K562 (cell line): ENCODE measurements around the gene SCAF11.

Source experiments
- BCOR ChIP-seq: fragments of 450-650 bp; IDR thresholded peaks from 2 replicates; pipeline ENCODE4 v1.6.1; 2016
- CAMTA2 ChIP-seq: fragments of 250-450 bp; sonication (Bioruptor Pico); conservative IDR thresholded peaks from 2 replicates; pipeline ENCODE4 v1.5.1; 2022
- FOXK2 ChIP-seq, 2 experiments: fragments of 450-650 bp; IDR thresholded peaks in 1 of 2; conservative IDR thresholded peaks in 1 of 2; 2 replicates each; pipeline ENCODE4 v1.6.1; 2016; ENCODE audit warnings: low read depth in 2 of 2, mild to moderate bottlenecking in 1 of 2
- FOXP1 ChIP-seq: sonication (generic); formaldehyde crosslinking; IDR thresholded peaks from 2 replicates; pipeline ENCODE4 v1.8.0; 2022; ENCODE audit warnings: mild to moderate bottlenecking, missing genetic modification reagents
- HDAC6 ChIP-seq: IDR thresholded peaks from 2 replicates; pipeline ENCODE4 v1.6.1; 2012; ENCODE audit warnings: low read depth, mild to moderate bottlenecking, control low read depth, inconsistent platforms, low read length, moderate library complexity
- MCM7 ChIP-seq, 2 experiments: fragments of 450-650 bp; IDR thresholded peaks; 2 replicates each; pipeline ENCODE4 v1.6.1; 2016 to 2018
- POLR2AphosphoS5 ChIP-seq: IDR thresholded peaks from 2 replicates; pipeline ENCODE4 v1.6.1; 2011; ENCODE audit warnings: mild to moderate bottlenecking, low read depth, low read length, moderate library complexity; ENCODE audit not compliant: control insufficient read depth, insufficient read depth
- PTRF ChIP-seq: fragments of 450-650 bp; IDR thresholded peaks from 2 replicates; pipeline ENCODE4 v1.6.1; 2016; ENCODE audit warnings: mild to moderate bottlenecking, missing genetic modification characterization, missing compliant biosample characterization
- SMC3 ChIP-seq: conservative IDR thresholded peaks from 2 replicates; pipeline ENCODE4 v1.6.1; 2011; ENCODE audit warnings: low read depth, low read length, improper control_type of control experiment; ENCODE audit not compliant: insufficient read depth
- ZNF143 ChIP-seq: sonication (generic); formaldehyde crosslinking; IDR thresholded peaks from 2 replicates; pipeline ENCODE4 v1.9.0; 2022; ENCODE audit warnings: mild to moderate bottlenecking, missing genetic modification reagents
- TF ChIP-seq, protein P1 (sequence below): fragments of 250-450 bp; sonication (Bioruptor Pico); IDR thresholded peaks from 2 replicates; pipeline ENCODE4 v1.9.0; 2021; ENCODE audit warnings: mild to moderate bottlenecking, inconsistent platforms

- TF ChIP-seq CAMTA2 (CRISPR knock-in tag) (no peak), FOXK2 (conservative IDR thresholded peaks at IDR 0.05 in 1 of 2, IDR thresholded peaks at IDR 0.05 in 1 of 2; ENCODE audit: low read depth in 2 of 2) (no peak), SMC3 (no peak), HDAC6 (no peak), PTRF (tag) (no peak), POLR2AphosphoS5 (no peak), FOXP1 (CRISPR knock-in tag) (no peak), ZNF143 (CRISPR knock-in tag) (no peak), BCOR (no peak), MCM7 (IDR thresholded peaks at IDR 0.05) (no peak)
- TF ChIP-seq, protein P1, sequence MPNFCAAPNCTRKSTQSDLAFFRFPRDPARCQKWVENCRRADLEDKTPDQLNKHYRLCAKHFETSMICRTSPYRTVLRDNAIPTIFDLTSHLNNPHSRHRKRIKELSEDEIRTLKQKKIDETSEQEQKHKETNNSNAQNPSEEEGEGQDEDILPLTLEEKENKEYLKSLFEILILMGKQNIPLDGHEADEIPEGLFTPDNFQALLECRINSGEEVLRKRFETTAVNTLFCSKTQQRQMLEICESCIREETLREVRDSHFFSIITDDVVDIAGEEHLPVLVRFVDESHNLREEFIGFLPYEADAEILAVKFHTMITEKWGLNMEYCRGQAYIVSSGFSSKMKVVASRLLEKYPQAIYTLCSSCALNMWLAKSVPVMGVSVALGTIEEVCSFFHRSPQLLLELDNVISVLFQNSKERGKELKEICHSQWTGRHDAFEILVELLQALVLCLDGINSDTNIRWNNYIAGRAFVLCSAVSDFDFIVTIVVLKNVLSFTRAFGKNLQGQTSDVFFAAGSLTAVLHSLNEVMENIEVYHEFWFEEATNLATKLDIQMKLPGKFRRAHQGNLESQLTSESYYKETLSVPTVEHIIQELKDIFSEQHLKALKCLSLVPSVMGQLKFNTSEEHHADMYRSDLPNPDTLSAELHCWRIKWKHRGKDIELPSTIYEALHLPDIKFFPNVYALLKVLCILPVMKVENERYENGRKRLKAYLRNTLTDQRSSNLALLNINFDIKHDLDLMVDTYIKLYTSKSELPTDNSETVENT: no peak
These were observed 62.1 kb downstream of the SCAF11 start for GRCh38 chr12:45928309-45928708.
